HG03039 (cell line): ENCODE measurements around the gene KCNQ1.

Experiments
- ATAC-seq: cut with Tn5 transposase; IDR thresholded peaks from one replicate; pipeline ENCODE4 v1.9.1; 2021; ENCODE audit warnings: mild to moderate bottlenecking, moderate library complexity; ENCODE audit not compliant: unreplicated experiment

The KCNQ1 gene

DNA sequence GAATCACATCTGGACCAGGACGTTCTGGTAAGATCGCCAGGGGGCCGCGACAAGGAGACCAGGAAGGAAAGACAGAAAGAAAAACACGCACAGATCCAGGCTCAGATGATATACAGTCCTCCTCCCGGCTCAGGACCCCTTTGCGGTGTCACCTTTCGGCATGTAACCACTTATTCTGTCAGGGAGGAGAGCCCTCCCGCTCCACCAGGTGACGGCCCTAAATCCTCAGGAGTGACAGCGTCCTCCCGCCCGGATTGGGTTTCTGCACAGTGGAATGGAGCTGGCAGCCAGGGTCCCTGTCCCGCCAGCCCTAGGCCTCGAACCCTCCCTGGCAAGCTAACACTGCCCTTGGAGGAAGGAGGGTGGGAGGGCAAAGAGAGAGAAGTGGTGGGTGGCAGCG is 279.3 kb downstream of the KCNQ1 start:
- ATAC-seq: no peak

DNA sequence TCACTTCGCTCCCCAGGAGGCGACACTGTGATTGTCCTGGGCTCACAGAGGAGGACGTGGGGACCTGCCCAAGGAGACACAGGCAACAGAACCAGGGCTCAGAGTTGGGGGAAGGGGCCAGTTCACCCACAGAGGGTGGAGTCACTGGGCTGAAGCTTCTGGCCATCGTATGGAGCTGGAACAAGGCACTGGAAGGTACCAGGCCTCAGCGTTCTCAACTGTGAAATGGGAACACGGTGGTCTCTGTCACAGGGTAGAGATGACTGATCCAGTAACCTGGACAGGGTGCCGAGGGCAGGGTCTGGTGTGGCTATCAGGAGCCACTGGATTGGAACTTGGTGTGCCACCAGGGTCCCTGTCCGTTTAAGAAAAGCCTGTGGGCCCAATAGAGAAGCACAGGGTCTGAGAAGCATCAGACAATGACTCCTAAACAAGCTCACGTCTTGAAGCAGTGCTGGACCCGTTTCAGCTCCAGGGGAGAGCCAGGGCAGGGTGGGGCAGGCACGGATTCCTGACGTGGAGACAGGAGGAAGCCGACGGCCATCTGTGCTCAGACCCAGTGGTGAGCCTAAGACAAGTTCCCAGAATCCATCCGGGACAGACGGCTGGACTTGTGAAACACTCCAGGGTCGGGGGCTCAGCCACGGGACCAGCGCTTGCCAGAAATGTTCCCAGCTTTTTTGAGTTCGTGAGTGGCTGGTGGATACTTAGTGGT is 280.0 kb downstream of the KCNQ1 start:
- ATAC-seq: no peak

DNA sequence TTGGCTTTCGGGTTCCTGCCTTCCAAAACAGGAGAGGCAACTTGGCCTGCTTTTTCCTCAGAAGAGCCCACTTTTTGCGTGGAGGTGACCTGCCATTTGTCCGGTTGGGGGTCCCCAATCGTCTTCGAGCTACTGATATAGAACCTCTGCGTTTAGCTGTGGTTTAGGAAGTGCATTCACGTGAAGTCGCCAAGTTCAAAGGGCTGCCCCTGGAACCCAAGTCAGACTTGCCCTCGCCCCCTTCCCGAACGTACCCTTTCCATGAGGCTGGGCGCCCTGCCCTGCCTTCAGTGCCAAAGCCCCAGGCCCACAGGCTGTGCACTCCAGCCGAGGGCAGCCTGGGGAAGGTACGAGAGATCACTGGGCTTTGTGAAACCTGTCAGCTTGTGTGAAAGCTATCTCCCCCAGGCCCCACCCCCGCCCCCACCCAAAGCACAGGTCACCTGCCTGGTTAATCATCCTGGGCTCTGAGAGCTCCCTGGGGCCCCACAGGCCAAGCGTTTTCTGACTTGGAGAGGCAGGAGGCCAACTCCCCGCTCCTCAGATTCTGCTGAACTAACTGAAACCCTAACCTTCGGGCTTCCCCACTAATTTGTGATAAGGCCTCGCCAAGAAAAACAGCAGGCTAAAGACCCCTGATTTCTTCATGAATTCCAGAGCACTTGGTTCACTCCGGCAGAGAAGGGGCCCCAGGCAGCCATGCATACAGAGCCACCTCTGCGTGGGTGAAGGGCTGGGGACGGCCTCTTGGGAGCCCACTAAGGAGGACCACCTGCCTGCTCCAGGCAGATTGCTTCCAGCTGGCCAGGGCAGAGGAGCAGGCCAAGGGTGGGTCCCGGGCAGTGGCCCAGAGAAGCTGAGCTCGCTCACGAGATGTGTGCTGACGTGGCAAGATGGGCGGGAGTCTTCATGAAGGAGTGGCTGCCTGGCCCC is 280.8 kb downstream of the KCNQ1 start:
- ATAC-seq: no peak

DNA sequence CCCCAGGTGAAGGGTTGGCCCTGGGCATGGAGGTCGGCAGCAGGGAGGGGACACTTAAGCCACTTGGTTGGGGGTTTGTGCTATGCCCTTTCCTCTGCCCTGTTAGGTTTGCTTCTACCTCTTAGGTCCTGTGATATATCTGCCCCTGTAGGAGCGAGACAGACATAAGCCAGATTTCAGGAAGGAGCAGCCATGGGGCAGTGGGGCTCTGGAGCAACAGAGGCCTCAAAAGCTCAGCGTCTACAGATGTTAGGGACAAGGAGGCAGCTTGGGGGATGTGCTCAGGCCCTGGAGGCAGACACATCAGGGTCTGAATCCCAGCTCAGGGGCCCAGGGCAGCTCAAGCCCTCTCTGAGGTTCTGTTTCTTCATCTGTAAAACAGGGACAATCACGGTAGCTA is 282.2 kb downstream of the KCNQ1 start:
- no peak for ATAC-seq

DNA sequence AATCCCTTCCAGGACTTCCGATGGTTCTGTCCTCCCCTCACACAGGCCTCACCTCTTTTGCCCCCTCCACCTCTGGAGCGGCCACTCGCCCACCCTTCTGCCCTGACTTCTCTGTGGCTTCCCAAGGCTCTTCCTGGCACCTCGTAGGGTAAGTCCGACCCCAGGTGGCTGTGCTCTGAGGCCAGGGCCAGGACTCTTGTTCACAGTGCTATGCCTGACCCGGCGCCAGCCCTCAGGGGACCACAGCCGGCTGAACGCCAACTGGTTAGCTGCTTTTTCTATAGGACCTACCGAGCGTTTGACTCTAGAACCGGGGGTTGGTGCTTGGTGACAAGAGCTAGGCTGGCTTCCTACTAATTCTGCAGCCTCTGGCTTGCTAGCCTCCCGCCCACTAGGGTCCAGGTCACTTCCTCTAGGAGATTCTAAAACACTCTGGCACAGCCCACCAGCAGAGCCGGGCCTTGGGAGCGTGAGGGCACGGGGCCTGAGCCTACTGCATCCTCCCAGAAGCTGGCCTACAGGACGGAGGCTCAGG is 283.4 kb downstream of the KCNQ1 start:
- no peak for ATAC-seq

DNA sequence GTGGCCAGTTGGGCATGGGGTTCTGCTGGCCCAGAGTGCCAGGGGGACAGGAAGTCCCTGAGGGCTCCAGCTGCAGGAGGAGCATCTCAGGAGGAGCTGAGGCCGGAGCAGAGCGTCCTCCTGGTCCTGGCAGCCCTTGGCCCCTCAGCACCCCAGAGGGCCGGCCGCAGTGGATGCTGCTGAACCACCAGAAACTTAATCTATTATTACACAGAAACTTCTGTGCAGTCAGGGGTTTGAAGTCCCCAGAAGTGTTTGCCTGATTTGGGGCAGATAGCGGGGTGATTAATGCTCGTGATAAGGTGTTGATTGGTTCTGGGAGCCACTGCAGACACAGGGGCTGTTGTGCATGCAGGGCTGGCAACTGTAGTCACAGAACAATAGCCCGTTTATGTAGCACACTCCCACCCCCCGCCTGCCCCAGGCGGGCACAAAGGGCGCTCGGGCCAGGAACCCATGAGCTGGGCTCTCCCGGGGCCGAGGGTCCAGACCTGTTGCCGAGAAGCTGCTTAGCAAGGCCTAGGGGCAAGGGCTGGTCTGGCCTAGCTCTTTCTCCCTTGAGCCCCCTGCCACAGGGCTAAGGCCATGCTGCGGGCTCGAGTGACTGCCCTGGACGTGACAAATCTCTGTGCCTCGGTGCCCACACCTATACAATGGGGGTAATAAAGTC is 284.0 kb downstream of the KCNQ1 start:
- ATAC-seq: no peak

DNA sequence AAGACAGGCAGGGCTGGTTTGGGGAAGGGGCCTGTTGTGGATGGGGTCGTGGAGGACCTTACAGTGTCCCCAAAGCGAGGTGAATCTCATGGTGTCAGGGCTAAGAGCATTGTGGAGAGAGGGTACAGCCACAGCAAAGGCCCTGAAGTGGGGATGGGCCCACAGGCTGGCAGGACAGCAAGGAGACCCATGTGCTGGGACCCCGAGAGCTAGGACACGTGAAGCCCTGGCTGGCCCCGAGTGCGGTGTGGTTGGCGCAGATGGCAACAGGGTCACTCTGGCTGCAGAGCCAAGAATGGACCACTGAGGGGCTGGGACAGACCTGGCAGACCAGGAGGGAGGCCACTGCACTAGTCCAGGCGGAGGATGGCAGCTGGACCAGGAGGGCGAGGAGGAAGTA is 285.0 kb downstream of the KCNQ1 start:
- no peak for ATAC-seq

DNA sequence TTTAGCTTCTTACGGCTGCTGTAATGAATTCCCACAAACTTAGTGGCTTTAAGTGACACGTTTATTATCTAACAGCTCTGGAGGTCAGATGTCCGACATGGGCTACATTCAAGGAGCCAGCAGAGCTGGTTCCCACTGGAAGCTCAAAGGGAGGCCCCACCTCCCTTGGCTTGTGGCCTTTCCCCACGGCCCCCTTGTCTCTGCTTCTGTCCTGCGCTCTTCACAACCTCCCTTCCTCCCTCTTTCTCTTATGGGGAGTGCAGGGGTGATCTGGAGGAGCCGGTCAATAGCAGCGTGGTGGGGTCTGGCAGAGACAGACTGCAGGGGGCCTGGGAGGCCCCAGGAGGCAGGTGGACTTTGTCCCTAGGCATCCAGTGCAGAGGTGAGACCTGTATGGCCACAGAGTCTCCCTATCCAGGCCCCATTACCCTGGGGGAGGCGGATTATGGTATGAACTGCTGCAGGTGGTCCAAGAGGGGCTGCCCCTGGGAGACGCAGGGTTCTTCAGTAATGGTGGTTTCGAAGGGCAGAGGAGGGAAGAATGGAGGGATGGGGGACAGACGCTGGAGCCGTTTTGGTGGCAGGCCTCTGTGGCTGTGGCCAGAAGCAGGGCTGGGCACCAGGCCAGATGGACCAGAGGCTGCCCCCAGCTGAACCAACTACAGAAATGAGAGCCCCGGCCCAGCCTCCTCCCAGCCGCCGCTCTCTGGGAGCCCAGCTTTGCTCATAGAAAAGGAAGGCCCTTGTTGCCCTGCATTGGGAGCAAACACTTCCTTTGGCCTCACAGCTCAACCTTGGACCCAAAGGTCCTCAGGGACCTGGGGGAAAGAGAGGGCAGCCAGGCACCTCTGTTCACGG is 285.7 kb downstream of the KCNQ1 start:
- no peak for ATAC-seq

DNA sequence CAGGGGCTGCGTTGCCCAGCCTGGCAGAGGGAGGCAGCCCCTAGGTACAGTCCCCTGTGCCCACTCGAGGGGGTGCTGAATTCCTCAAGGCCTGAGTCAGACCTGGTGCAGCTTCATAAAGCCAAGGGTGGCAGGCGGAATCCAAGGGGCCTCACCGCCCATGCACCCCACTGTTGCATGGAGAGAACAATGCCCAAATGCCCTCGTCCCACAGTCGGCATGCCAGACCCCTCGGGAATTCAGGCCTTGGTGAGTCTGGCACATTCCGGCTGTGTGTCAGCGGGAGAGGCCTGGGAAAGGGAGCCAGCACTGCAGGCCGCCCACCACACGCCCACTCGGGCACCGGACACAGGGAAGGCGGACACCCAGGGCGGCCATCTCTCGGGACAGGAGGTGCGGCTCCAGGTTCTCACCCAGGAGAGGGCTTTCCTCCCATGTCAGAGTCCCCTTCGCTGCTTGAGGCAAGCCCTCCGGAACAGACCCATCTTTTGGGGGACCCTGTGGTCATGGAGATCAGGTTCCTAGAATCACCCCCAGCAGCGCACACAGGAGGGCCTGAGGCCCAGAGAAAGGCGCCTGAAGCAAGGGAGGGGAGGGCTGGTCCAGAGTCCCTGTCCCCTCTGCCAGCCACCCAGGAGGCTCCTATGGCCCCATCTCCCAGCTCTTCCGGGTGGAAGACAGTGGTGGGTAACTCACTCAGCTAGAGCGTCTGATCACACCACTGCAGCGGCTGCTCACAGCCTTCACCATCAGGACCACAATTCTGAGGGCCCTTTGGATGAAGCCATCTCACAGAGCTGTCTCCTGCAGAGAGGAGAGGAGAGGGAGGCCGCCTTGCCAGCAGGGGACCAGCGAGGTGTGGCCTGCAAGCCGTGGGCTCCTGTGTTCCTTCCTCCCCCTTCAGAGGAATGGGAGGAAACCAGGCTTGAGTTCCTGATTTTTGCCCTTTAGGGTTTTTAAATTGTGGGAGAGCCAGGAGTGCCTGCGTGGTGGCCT is 286.6 kb downstream of the KCNQ1 start:
- no peak for ATAC-seq

DNA sequence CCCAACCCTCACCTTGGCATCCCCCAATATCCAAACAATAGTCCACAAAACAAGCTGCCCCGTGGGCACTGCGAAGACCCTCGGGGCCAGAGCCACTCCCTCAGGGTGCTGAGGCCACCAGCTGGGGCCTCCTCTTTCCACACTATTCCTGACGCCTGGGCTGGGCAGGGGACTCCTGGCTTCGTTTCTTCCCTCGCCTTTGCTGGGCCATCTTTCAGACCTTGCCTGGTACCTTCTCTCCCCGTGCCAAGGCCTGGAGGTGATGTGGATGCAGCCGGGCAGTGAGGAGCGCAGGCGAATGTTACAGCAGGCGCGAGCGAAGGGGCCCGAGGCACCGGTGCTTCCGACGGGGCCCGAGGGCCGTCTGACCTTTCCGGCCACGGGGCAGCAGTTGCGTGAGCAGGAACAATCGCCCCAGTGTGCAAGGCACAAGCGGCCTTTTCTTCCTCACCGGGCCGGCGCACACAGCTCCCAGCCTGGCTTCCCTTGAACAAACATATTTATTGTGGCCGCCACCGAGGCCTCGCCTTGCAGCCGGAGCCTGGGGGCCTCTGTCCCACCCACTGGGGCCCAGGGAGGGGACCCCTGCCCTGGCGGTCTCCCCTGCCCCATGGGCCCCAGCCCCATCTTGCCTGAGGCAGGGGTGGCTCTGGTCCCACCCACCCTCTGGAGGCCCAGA is 287.6 kb downstream of the KCNQ1 start:
- ATAC-seq: no peak

DNA sequence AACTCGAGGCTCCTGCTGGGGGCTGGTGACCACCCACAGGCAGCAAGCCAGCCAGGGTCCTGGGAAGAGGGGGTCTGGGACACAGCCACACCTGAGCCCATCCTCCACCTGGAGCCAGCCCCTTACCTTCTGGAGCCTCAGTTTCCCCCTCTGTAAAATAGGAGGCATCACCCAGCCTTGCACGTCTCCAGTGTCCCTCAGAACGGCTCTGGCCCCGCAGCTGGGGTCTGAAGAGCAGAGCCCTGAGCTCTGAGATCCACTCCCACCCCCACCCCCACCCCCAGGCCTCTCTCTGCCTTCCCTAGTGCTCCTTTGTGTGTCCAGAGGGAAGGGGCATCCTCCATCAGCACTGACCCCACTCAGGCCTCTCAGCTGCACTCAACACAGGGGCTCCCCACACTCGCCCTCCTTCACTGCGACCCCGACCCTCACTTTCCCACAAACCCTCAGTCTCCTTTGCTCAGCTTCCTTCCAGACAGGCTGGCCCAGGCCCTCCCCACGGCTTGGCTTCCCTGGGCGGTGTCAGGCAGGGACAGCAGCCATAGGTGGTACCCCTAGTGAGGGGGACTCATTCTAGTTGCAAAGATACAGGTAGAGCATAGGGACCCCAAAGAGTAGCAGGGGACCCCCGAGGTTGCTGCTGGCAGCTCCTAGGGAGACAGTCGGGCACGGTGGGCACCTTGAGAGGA is 288.3 kb downstream of the KCNQ1 start:
- ATAC-seq: no peak

DNA sequence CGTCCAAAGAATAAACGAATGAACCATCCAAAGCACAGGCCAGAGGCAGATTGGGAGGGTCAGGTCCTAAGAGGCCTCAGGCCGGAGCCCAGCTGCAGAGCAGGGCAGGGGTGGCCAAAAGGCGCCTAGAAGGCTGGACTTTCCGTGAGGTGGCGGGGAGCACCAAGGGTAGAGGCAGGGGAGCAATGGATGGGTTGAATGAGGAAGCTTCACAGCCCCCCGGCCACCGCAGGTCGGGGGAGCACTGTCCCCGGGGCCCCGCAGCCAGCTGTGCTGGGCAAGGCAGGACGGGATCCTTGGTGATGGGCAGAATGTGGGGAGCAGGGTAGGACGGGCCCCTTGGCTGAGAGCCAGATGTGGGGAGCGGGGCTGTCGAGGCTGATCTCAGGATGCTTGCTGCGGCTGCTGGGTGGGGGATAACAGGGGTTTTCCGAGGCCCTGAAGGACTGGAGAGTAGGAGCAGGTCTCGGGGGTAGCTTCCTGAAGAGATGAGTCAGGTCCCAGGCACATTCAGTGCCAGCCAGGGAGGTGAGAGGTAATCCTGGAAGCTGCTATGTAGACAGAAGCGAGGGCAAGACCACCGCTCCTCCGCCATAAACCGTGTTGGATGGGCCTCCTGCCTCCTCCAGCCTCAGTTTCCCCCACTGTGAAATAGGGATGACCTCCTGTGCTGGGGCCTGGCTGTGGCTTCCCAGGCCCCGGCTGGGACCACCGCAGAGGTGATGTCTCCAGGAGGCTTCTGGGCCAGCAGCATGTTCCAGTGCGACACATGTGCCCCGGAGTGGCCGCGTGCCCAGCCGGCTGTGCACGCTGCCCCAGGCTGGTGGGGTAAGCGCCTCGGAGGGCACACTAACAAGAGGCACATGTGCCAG is 289.6 kb downstream of the KCNQ1 start:
- no peak for ATAC-seq

DNA sequence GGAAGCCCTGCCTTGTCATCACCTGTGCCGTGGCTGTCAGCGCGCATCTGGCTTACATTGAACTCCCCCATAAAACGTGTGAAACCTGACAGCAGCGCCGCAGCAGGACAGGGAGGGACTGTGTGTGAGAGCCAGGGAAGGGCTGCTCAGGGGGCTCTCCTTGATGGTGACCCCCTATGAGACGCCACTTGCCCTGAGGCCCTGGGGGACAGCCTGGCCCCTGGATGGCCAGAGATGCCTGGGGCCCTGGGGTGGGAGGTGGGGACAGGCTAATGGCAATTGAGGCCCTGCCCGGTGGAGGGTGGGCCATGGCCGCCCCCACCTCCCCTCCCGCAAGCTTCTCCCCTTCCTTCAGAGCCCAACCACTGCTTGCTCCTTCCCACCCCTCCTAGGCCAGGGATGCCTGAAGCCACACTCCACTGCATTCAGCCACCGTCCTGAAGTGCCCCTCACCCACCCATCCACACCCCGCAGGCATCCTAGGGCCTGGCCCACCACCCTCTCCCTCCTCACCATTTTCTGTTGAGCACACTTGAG is 290.3 kb downstream of the KCNQ1 start:
- ATAC-seq: no peak

DNA sequence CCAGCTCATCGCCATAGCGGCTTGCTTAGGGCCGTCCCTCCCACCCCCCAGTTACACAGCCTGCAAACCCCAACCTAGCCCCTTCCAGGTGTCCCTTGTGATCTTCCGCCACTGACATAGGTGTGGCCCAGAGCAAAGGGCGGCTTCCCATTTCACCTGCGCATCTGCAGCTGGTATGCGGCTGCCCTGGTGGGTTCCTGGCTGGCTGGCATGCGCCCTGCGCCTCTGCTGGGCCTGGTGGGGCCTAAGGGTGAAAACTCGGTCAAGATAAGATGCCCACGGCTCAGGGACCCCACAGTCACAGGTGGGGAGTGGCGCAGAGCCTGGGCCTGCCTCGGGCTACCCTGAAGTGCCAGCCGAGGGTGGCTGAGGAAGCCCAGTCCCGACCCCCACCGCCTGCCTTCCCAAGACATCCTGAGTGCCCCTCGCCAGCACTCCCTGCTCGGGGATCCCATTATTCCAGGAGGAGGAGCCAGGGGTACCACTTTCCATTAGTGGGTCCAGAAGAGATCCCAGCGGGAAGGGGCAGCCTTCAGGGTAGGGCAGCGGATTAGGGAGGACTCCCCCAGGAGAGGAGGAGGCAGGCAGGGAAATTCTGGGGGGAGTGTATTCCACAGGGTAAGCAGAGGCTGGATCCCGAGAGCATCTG is 291.9 kb downstream of the KCNQ1 start:
- ATAC-seq: no peak

DNA sequence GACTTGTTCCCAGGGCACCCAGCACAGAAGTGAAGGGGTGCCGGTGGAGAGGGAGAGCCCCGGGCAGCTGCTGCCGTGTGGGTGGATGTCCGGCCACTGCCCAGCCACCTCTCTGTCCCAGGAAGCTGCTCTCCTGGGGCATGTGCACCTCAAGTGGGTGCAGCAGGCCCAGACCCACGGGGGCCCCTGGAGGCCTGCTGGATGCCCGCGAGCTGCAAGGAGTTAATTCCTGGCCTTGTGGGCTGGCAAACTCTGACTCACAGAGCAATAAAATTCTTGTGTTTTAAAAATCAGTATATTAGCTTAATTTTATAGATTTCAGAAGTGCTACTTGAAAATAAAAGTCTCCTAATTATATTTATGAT is 292.4 kb downstream of the KCNQ1 start:
- no peak for ATAC-seq

DNA sequence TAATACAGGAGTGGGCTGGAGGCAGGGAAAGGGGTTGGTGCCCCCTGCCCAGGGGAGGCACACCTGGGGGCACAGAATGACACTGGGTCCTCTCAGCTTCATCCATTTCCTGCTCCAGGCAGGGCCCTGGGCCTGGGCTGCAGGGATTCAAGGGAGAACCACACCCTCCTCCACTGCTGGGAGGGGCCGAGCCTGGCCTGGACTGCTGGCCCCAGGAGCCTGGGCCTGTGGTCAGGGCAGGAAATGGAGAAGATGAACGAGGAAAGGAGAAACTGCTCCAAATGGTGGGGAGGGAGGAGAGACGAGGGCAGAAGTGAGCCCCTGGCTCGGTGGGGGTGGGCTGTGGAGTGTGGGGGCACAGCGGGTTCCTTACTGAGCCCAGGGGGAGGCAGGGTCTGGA is 293.1 kb downstream of the KCNQ1 start:
- ATAC-seq: no peak
